OCI-LY3 (cell line): ENCODE results near the gene IL21R.

Experiments
- EZH2phosphoT487 ChIP-seq: fragments of 200-600 bp; shearing (Covaris generic); IDR thresholded peaks from 2 replicates; pipeline ENCODE4 v1.6.1; 2018; ENCODE audit warnings: antibody characterized with exemption, mixed run types, low read depth
- TF ChIP-seq, protein P1 (sequence below): fragments of 200-600, 300-600 bp; sonication (generic); IDR thresholded peaks from 2 replicates; pipeline ENCODE4 v1.5.1; 2014; ENCODE audit warnings: antibody characterized with exemption, low read length, low read depth

DNA sequence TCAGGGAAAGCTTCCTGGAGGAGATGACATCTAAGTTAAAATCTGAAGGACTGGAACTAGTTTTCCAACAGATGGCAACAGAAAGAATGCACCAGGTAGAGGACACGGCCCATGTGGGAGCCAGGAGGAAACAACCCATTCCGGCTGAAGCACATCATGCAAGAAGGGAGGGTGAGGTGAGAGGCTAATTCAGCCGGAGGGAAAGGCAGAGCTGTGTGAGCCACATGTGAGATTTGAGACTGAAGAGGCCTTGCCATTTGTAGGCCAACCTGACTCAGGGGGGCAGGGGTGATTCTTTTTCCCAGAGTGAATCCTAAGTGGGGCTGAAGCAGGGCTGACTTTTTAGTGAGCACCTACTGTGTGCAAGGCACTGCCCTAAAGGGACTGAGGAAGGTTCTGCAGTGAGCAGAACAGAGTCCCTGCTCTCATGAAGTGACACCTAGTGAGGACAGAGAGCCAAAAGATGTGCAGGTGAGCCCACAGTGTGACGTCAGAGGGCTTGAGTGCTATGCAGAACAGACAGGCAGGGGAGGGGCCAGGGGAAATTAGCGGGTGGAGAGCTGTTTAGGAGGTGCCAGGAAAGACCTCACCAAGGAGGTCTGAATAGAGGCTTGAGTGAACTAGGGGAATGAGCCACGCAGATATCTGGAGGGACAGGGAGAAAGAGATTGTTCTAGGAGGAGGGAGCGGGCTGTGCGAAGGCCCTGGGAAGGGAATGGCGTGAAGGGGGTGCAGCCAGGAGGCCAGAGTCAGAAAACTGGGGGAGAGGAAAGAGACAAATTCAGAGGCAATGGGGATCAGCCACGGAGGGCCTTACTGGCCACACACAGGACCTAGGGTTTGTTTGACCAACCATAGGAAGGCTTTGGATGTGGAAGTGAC lies 19.8 kb upstream of the IL21R start:
- TF ChIP-seq, protein P1, sequence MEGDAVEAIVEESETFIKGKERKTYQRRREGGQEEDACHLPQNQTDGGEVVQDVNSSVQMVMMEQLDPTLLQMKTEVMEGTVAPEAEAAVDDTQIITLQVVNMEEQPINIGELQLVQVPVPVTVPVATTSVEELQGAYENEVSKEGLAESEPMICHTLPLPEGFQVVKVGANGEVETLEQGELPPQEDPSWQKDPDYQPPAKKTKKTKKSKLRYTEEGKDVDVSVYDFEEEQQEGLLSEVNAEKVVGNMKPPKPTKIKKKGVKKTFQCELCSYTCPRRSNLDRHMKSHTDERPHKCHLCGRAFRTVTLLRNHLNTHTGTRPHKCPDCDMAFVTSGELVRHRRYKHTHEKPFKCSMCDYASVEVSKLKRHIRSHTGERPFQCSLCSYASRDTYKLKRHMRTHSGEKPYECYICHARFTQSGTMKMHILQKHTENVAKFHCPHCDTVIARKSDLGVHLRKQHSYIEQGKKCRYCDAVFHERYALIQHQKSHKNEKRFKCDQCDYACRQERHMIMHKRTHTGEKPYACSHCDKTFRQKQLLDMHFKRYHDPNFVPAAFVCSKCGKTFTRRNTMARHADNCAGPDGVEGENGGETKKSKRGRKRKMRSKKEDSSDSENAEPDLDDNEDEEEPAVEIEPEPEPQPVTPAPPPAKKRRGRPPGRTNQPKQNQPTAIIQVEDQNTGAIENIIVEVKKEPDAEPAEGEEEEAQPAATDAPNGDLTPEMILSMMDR: no peak
- TF ChIP-seq EZH2phosphoT487: no peak
